Measurements from ENCODE around the gene RFX3. TPM values are rescaled to one million over a fixed set of nuclear protein-coding genes. Genes with fewer than 3 reads are reported as not detected.

RFX3 gene
- total RNA-seq: 34.6 and 39.1 TPM in 2 replicates

GRCh38 chr9:3525836-3526164 is at the start of gene RFX3:
RFX3 (minus strand) TSS chr9:3526001; CDS start chr9:3395588, 130,413 bp downstream.
- ChIA-PET CTCF (interaction anchor here (1.2 to 2.5 kb wide), 2 partner anchors 54 to 85 kb away, joined by 3 to 9 read pairs; no protein-coding TSS in a partner anchor), POLR2A (interaction anchor here (0.6 to 8.4 kb wide), 24 partner anchors 8 to 1267 kb away, joined by 3 to 309 read pairs (median 7); partner anchors contain the start of genes CDC37L1, PUM3 and RCL1)
- ATAC-seq (ENCODE audit: low read depth) (peak; percentile 61), DNase-seq (no peak)
- Mint-ChIP-seq H3K36me3 (ENCODE audit: low read depth) (peaks cover 32% of the 10 kb centered on the region), H3K4me3 (peak within 1 kb of the TSS; percentile 97), H3K9me3 (no peaks in the 10 kb centered on the region), H3K4me1 (peaks cover 60% of the 10 kb centered on the region), H3K27ac (peak within 1 kb of the TSS; percentile 100), H3K27me3 (no peaks in the 10 kb centered on the region)
- no peak for TF ChIP-seq CTCF (IDR thresholded peaks at IDR 0.05)
- intact Hi-C loops (cut with micrococcal nuclease): loop anchor here (1.0 to 10.0 kb wide), 14 partner anchors 15 to 1912 kb away; partner anchors contain the start of genes AK3, CDC37L1, JAK2 and PLGRKT

GRCh38 chr9:3571500-3571899 is 45.7 kb upstream of the RFX3 start:
- ChIA-PET POLR2A (interaction anchor here (1.1 kb wide), 1 partner anchor 44 kb away, joined by 3 read pairs; no protein-coding TSS in a partner anchor), CTCF (interaction anchor here (0.7 kb wide), 1 partner anchor 130 kb away, joined by 3 read pairs; no protein-coding TSS in a partner anchor)
- ATAC-seq (ENCODE audit: low read depth) (no peak), DNase-seq (no peak)
- no peak overlapping the region for H3K4me3 Mint-ChIP-seq
- no peaks in the 10 kb centered on the region for H3K9me3 Mint-ChIP-seq
- TF ChIP-seq CTCF (IDR thresholded peaks at IDR 0.05): no peak
- no peak overlapping the region for H3K27ac Mint-ChIP-seq
- H3K27me3 Mint-ChIP-seq: no peaks in the 10 kb centered on the region
- H3K36me3 Mint-ChIP-seq (ENCODE audit: low read depth): no peaks in the 10 kb centered on the region
- H3K4me1 Mint-ChIP-seq: peaks cover 5% of the 10 kb centered on the region
- intact Hi-C loops (cut with micrococcal nuclease): no loop called here

GRCh38 chr9:3569529-3569928 is 43.7 kb upstream of the RFX3 start:
- no peaks in the 10 kb centered on the region for H3K9me3 Mint-ChIP-seq
- no peak for TF ChIP-seq CTCF (IDR thresholded peaks at IDR 0.05)
- intact Hi-C loops (cut with micrococcal nuclease): no loop called here
- no peaks in the 10 kb centered on the region for H3K4me1 Mint-ChIP-seq
- ATAC-seq (ENCODE audit: low read depth) (no peak), DNase-seq (no peak)
- CTCF ChIA-PET: no interaction called here
- no peaks in the 10 kb centered on the region for H3K36me3 Mint-ChIP-seq (ENCODE audit: low read depth)
- H3K27ac Mint-ChIP-seq: no peak overlapping the region
- no peaks in the 10 kb centered on the region for H3K27me3 Mint-ChIP-seq
- H3K4me3 Mint-ChIP-seq: no peak overlapping the region
- POLR2A ChIA-PET: no interaction called here

GRCh38 chr9:3567988-3568387 is 42.2 kb upstream of the RFX3 start:
- no peak overlapping the region for H3K27ac Mint-ChIP-seq
- ATAC-seq (ENCODE audit: low read depth): no peak
- no peaks in the 10 kb centered on the region for H3K4me1 Mint-ChIP-seq
- no peak for TF ChIP-seq CTCF (IDR thresholded peaks at IDR 0.05)
- no peaks in the 10 kb centered on the region for H3K27me3 Mint-ChIP-seq
- no peaks in the 10 kb centered on the region for H3K36me3 Mint-ChIP-seq (ENCODE audit: low read depth)
- H3K4me3 Mint-ChIP-seq: no peak overlapping the region
- H3K9me3 Mint-ChIP-seq: no peaks in the 10 kb centered on the region
- ChIA-PET POLR2A (no interaction called here), CTCF (no interaction called here)
- DNase-seq: no peak
- intact Hi-C loops (cut with micrococcal nuclease): no loop called here

- intact Hi-C loops (cut with micrococcal nuclease): no loop called here
- TF ChIP-seq CTCF (IDR thresholded peaks at IDR 0.05): no peak
- no peak overlapping the region for H3K4me3 Mint-ChIP-seq
- H3K27ac Mint-ChIP-seq: no peak overlapping the region
- H3K4me1 Mint-ChIP-seq: no peaks in the 10 kb centered on the region
- no peak for ATAC-seq (ENCODE audit: low read depth)
- ChIA-PET CTCF (no interaction called here), POLR2A (no interaction called here)
- peaks cover 38% of the 10 kb centered on the region for H3K36me3 Mint-ChIP-seq (ENCODE audit: low read depth)
- no peaks in the 10 kb centered on the region for H3K9me3 Mint-ChIP-seq
- no peak for DNase-seq
- H3K27me3 Mint-ChIP-seq: no peaks in the 10 kb centered on the region
Measured at GRCh38 chr9:3553076-3553765, 27.4 kb upstream of the RFX3 start.

Measured in activated B cell treated with CpG ODN at 0.5 μM for 24 hours (primary cell).